Tibial artery (tissue), 4 donors: ENCODE results near the gene FNDC11.

Experiments used
- DNase-seq, 2 donors: peaks; one replicate each; pipeline ENCODE4 v3.0.0-alpha.2; 2019
- H3K27ac ChIP-seq, 2 donors: fragments of 200-600 bp; sonication (generic) in 1 of 2; 1 replicate in 1 of 2; 2 replicates in 1 of 2; pipeline ENCODE4 v1.5.1; 2018 to 2019; ENCODE audit warnings: mild to moderate bottlenecking in 1 of 2
- H3K27me3 ChIP-seq, 2 donors: fragments of 200-600 bp; sonication (generic) in 1 of 2; one replicate each; pipeline versions ENCODE4 v1.5.1 to v1.6.0; 2016 to 2019
- H3K36me3 ChIP-seq, 3 donors: fragments of 200-600 bp; sonication (generic) in 2 of 3; one replicate each; pipeline ENCODE4 v1.5.1; 2016 to 2019; ENCODE audit warnings: mild to moderate bottlenecking in 2 of 3
- H3K4me1 ChIP-seq, 4 donors: fragments of 200-600 bp; sonication (generic) in 2 of 4; 1 replicate in 3 of 4; 2 replicates in 1 of 4; pipeline ENCODE4 v1.5.1; 2016 to 2019
- H3K4me3 ChIP-seq, 2 donors: fragments of 200-600 bp; sonication (generic) in 1 of 2; 1 replicate in 1 of 2; 2 replicates in 1 of 2; pipeline ENCODE4 v1.5.1; 2018 to 2019; ENCODE audit warnings: mild to moderate bottlenecking in 2 of 2
- H3K9me3 ChIP-seq, 3 donors: fragments of 200-600 bp; sonication (generic) in 1 of 3; one replicate each; pipeline ENCODE4 v1.5.1; 2016 to 2019
- intact Hi-C: fragments of 100-400 bp; cut with DNase I; formaldehyde crosslinking; loops from one replicate; pipeline ENCODE4 v1.15.0; 2023; ENCODE audit warnings: low total_unique reads
- TF ChIP-seq, protein P1 (sequence below), 2 experiments: fragments of 200-600 bp in 1 of 2; fragments of 450-650 bp in 1 of 2; IDR thresholded peaks; one replicate each; pipeline ENCODE4 v1.5.1; 2017 to 2019; ENCODE audit warnings: antibody characterized with exemption in 2 of 2, mild to moderate bottlenecking in 1 of 2, moderate library complexity in 1 of 2

Gene FNDC11

DNA sequence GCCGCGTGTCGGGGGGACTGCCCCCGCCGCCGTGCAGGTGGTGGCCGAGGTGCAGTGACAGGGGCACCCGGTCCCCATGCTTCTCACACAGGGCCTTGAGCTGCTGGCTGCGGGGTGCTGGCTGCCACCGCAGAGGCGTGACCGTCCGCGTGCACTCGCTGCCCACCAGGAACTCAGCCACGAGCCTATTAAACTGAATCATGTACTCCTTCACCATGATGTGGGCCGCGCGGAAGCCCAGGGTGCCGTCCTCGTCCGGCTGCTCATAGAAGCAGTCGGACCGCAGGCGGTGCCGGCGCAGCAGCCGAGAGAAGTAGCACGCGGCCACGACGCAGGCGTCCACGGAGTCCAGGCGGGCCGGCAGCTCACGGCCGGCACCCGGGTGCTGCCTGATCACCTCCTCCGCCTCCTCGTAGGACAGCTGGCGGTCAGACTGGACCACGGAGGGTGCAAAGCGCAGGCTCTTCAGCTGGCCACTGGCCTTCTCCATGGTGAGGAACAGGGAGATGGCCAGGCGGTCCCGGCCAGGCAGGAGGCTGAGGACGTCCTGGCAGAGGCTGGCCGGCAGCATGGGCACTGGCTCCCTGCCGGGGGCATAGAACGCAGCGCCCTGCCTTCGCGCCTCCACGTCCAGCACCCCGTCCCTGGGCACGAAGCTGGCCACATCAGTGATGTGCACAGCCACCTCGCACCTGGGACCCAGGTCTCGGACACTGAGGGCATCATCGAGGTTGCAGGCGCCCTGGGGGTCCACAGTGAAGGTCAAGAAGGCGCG is 10.3 kb downstream of the FNDC11 start:
- TF ChIP-seq, protein P1, sequence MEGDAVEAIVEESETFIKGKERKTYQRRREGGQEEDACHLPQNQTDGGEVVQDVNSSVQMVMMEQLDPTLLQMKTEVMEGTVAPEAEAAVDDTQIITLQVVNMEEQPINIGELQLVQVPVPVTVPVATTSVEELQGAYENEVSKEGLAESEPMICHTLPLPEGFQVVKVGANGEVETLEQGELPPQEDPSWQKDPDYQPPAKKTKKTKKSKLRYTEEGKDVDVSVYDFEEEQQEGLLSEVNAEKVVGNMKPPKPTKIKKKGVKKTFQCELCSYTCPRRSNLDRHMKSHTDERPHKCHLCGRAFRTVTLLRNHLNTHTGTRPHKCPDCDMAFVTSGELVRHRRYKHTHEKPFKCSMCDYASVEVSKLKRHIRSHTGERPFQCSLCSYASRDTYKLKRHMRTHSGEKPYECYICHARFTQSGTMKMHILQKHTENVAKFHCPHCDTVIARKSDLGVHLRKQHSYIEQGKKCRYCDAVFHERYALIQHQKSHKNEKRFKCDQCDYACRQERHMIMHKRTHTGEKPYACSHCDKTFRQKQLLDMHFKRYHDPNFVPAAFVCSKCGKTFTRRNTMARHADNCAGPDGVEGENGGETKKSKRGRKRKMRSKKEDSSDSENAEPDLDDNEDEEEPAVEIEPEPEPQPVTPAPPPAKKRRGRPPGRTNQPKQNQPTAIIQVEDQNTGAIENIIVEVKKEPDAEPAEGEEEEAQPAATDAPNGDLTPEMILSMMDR (IDR thresholded peaks at IDR 0.05): no peak
- DNase-seq: no peak
- Histone ChIP-seq H3K4me1 (no peaks in the 10 kb centered on the region), H3K36me3 (peaks cover 10 to 78% (median 64%) of the 10 kb centered on the region in 3 donors), H3K4me3 (no peak overlapping the region), H3K27me3 (no peaks in the 10 kb centered on the region), H3K27ac (no peak overlapping the region), H3K9me3 (no peaks in the 10 kb centered on the region)
- intact Hi-C loops: no loop called here

DNA sequence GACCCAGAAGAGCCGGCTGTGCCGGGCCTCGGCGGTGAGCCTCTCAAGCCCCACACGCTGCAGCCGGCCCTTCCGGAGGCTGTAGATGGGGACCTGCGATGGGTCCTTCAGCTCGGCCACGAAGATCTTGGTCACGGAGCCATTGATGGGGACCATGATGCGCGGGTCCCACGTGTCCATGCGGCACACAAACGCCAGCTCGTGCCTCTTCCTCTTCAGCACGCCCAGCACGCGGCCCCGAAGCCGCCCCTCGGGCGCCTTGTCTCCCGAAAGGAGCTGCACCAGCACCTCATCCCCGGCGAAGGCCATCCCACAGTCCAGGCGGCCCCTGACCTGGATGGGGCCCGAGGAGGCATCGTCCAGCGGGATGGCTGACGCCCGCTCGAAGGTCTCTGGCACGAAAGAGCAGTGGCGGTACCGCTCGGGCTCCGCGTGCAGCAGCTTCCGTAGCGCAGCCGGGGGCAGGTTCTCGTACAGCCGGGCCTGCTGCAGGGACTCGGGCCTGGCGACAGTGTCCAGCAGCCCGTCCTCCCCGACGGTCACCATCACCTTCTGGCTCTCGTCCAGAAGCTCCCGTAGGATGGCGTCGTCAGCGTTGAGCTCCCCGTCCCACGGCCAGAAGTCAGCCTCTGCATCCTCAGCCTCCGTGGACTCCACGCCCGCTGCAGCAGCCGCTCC is 11.2 kb downstream of the FNDC11 start:
- no peak for DNase-seq
- H3K9me3 ChIP-seq: no peaks in the 10 kb centered on the region
- H3K4me1 ChIP-seq: no peaks in the 10 kb centered on the region
- TF ChIP-seq, protein P1 (IDR thresholded peaks at IDR 0.05): no peak
- H3K27ac ChIP-seq: no peak overlapping the region
- H3K27me3 ChIP-seq: no peaks in the 10 kb centered on the region
- no peak overlapping the region for H3K4me3 ChIP-seq
- intact Hi-C loops: loop anchor here (5.0 kb wide), 1 partner anchor 52 kb away; no protein-coding TSS in a partner anchor
- H3K36me3 ChIP-seq: peaks cover 10 to 71% (median 58%) of the 10 kb centered on the region in 3 donors

DNA sequence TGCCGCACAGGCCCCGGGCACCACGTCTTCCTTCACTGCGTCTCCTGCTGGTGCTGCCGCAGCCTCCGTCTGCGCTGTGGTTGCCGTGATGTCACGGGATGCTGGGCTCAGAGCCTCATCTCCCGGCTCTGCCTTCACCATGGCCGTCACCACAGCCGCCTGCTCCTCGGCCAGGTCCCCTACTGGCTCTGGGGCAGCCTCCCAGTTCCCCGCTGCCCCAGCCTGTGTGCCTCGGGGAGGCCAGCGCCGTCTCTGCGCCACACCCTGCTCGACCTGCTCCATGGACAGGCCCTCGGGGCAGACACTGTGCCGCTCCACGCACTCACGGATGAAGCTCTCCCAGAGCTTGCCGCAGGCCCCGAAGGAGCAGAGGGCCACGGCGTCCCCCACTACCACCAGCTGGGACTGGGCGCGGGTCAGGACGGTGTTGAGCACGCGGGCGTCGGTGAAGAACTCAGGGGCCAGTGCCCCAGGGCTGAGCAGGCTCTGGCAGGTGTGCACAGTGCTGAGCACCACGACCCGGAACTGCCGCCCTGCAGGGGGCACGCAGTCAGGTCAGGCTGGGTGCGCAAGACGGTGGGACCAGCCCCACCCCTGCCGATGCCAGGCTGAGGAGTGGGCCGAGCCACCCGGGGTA is 11.9 kb downstream of the FNDC11 start:
- Histone ChIP-seq H3K9me3 (no peaks in the 10 kb centered on the region), H3K27me3 (no peaks in the 10 kb centered on the region), H3K36me3 (peaks cover 10 to 65% (median 51%) of the 10 kb centered on the region in 3 donors), H3K4me3 (no peak overlapping the region), H3K4me1 (no peaks in the 10 kb centered on the region), H3K27ac (no peak overlapping the region)
- TF ChIP-seq, protein P1 (IDR thresholded peaks at IDR 0.05): no peak
- intact Hi-C loops: loop anchor here (5.0 kb wide), 1 partner anchor 51 kb away; no protein-coding TSS in a partner anchor
- DNase-seq: no peak

DNA sequence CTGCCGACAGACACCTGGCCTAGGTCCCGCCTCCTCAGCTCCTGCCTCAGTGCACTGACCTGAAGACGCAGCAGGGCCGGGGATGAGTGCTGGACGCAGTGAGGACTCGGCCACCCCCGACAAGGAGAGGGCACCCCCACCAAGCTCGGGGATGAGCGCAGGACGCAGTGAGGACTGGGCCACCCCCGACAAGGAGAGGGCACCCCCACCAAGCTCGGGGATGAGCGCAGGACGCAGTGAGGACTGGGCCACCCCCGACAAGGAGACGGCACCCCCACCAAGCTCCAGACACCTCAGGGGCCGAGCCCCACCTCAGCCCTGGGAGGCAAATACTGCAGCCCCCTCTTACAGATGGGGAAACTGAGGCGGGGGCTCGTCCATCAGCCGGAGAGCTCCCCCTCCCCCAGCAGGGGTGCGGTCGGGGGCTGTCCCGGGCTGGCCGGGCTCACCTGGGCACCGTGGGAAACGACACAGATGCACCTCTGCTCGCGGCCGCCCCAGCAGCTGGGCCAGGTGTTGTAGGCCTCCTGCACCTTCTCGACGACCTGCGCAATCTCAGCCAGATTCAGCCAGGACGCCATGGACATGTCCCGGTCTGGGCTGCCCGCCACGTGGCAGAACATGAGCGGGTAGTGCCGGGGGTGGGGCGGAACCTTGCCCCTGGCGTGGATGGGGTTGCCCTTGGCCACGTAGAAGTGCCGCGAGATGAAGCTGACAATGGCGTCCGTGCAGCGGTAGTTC is 12.6 kb downstream of the FNDC11 start:
- no peak overlapping the region for H3K27ac ChIP-seq
- TF ChIP-seq, protein P1 (IDR thresholded peaks at IDR 0.05): no peak
- no peaks in the 10 kb centered on the region for H3K9me3 ChIP-seq
- intact Hi-C loops: loop anchor here (5.0 kb wide), 1 partner anchor 51 kb away; no protein-coding TSS in a partner anchor
- no peak for DNase-seq
- peaks cover 10 to 57% (median 44%) of the 10 kb centered on the region in 3 donors for H3K36me3 ChIP-seq
- H3K4me1 ChIP-seq: no peaks in the 10 kb centered on the region
- H3K4me3 ChIP-seq: no peak overlapping the region
- H3K27me3 ChIP-seq: no peaks in the 10 kb centered on the region

DNA sequence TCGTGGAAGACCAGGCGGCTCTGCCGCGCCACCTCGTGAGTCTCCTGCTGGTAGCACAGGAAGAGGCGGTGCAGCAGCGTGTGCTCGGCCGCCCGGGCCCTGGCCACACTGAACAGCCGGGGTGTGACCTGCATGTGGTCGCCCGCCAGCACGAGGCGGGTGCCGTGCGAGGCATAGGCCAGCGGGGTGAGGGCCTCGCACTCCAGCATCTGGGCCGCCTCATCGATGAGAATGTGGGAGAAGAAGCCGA is 13.1 kb downstream of the FNDC11 start:
- Histone ChIP-seq H3K9me3 (no peaks in the 10 kb centered on the region), H3K4me3 (no peak overlapping the region), H3K27ac (no peak overlapping the region), H3K36me3 (peaks cover 10 to 54% (median 39%) of the 10 kb centered on the region in 3 donors), H3K27me3 (no peaks in the 10 kb centered on the region), H3K4me1 (no peaks in the 10 kb centered on the region)
- intact Hi-C loops: loop anchor here (5.0 kb wide), 1 partner anchor 50 kb away; no protein-coding TSS in a partner anchor
- DNase-seq: no peak
- TF ChIP-seq, protein P1 (IDR thresholded peaks at IDR 0.05): no peak
